K562 (cell line): ENCODE measurements around the gene KRABD2.

Source experiments
- ATAC-seq: fragments of 200-7000 bp; cut with Tn5 transposase; 3 replicates; pipeline ENCODE4 v1.9.1; 2020; ENCODE audit warnings: moderate library complexity
- BruUV-seq: library from RNA; stranded (reverse); fragments of 400-500 nt; replicated peaks from 2 replicates; lab custom pipeline; 2021; lab: Mats Ljungman, UMichigan
- CTCF ChIA-PET: fragments of 300-600 bp; formaldehyde crosslinking; extraction: SDS; loops from one replicate; lab custom pipeline; 2021; ENCODE audit warnings: low intra/inter-chr PET ratio; lab: Yijun Ruan, JAX
- POLR2A ChIA-PET: fragments of 300-600, 350-650 bp; sonication (Branson Sonifier 250); formaldehyde crosslinking; extraction: SDS; loops from one replicate; lab custom pipeline; 2021; ENCODE audit warnings: antibody characterized with exemption, inconsistent platforms; lab: Yijun Ruan, JAX
- DNase-seq, 4 experiments: peaks; one replicate each; pipeline versions ENCODE4 v3.0.0 to v3.0.0-alpha.2; 2011 to 2018; ENCODE audit warnings: low spot score in 3 of 4, mixed read lengths in 3 of 4; ENCODE audit errors: extremely low read depth in 1 of 4
- FAIRE-seq: peaks from 2 replicates; lab custom pipeline; 2011; peaks lifted over from hg19 to GRCh38; lab: Jason Lieb, UNC
- H2AFZ ChIP-seq: 2 replicates; pipeline ENCODE4 v1.6.0; 2011; ENCODE audit warnings: low read depth, low read length, control low read depth, inconsistent platforms
- H3K27ac ChIP-seq: fragments of 200-600 bp; 3 replicates; pipeline ENCODE4 v1.8.0; 2011; ENCODE audit warnings: low read depth, mild to moderate bottlenecking, control low read depth, inconsistent platforms, low read length, moderate library complexity, mixed read lengths; ENCODE audit errors: extremely low read depth
- H3K27me3 ChIP-seq, 2 experiments: fragments of 300-600 bp in 1 of 2; 2 replicates in 1 of 2; 3 replicates in 1 of 2; pipeline versions ENCODE4 v1.6.0 to v1.8.0; 2011; ENCODE audit warnings: inconsistent platforms in 2 of 2, low read length in 2 of 2, mild to moderate bottlenecking in 1 of 2, mixed read lengths in 1 of 2, moderate library complexity in 1 of 2; ENCODE audit not compliant: control insufficient read depth in 2 of 2, insufficient read depth in 2 of 2
- H3K36me3 ChIP-seq: fragments of 300-600 bp; 3 replicates; pipeline ENCODE4 v1.8.0; 2011; ENCODE audit warnings: mild to moderate bottlenecking, low read length, inconsistent platforms; ENCODE audit not compliant: control insufficient read depth, insufficient read depth
- H3K4me1 ChIP-seq, 2 experiments: fragments of 200-600 bp in 1 of 2; replicated peaks in 1 of 2; 2 replicates in 1 of 2; 3 replicates in 1 of 2; pipeline versions ENCODE4 v1.5.1 to v1.8.0; 2011; ENCODE audit warnings: inconsistent platforms in 2 of 2, low read length in 2 of 2, mild to moderate bottlenecking in 1 of 2, mixed read lengths in 1 of 2, moderate library complexity in 1 of 2; ENCODE audit not compliant: control insufficient read depth in 2 of 2, insufficient read depth in 2 of 2
- H3K4me2 ChIP-seq: 2 replicates; pipeline ENCODE4 v1.6.1; 2011; ENCODE audit warnings: low read length, control low read depth, inconsistent platforms, mixed read lengths; ENCODE audit not compliant: insufficient read depth
- H3K4me3 ChIP-seq: fragments of 200-600 bp; sonication (generic), shearing (Covaris generic); 2 replicates; pipeline ENCODE4 v1.5.1; 2016; ENCODE audit warnings: control low read depth, inconsistent platforms
- H3K79me2 ChIP-seq: fragments of 200-600 bp; 3 replicates; pipeline ENCODE4 v1.8.0; 2011; ENCODE audit warnings: low read length, inconsistent platforms; ENCODE audit not compliant: control insufficient read depth, insufficient read depth
- H3K9ac ChIP-seq, 2 experiments: 2 replicates each; pipeline versions ENCODE4 v1.6.0 to v1.6.1; 2011; ENCODE audit warnings: low read depth in 2 of 2, low read length in 2 of 2, control low read depth in 1 of 2, inconsistent platforms in 1 of 2, mild to moderate bottlenecking in 1 of 2, mixed read lengths in 1 of 2; ENCODE audit not compliant: insufficient read depth in 1 of 2
- H3K9me1 ChIP-seq: one replicate; pipeline ENCODE4 v1.6.0; 2011; ENCODE audit warnings: inconsistent platforms, mild to moderate bottlenecking, low read length, moderate library complexity; ENCODE audit not compliant: control insufficient read depth, insufficient read depth
- H3K9me3 ChIP-seq: replicated peaks from 2 replicates; pipeline ENCODE4 v1.5.1; 2011; ENCODE audit warnings: low read depth, low read length, inconsistent platforms; ENCODE audit not compliant: control insufficient read depth, insufficient read depth
- H4K20me1 ChIP-seq: replicated peaks from 2 replicates; pipeline ENCODE4 v1.6.1; 2011; ENCODE audit warnings: low read length, inconsistent platforms, mixed read lengths; ENCODE audit not compliant: control insufficient read depth, insufficient read depth
- MGA ChIP-seq: fragments of 450-650 bp; IDR thresholded peaks from 2 replicates; pipeline ENCODE4 v1.6.1; 2016; ENCODE audit warnings: mild to moderate bottlenecking, moderate library complexity
- PML ChIP-seq: IDR thresholded peaks from 2 replicates; pipeline ENCODE4 v1.6.1; 2012; ENCODE audit warnings: low read length, inconsistent platforms
- SRSF1 ChIP-seq: fragments of 200-400 bp; formaldehyde crosslinking; IDR thresholded peaks from 2 replicates; pipeline ENCODE4 v1.6.1; 2017; ENCODE audit warnings: mild to moderate bottlenecking, low read depth, low read length, moderate library complexity
- ZNF586 ChIP-seq: fragments of 450-650 bp; formaldehyde crosslinking; conservative IDR thresholded peaks from 2 replicates; pipeline ENCODE4 v1.4.0; 2020; ENCODE audit warnings: mild to moderate bottlenecking, moderate library complexity
- WGBS: fragments of 100-300 bp; shearing (Covaris generic); methylation state at CpG from one replicate; pipeline ENCODE4 v1.1.6; 2016; ENCODE audit warnings: low coverage, mixed read lengths; ENCODE audit not compliant: insufficient coverage; ENCODE audit errors: missing lambda C conversion rate; 5-methylcytosine and 5-hydroxymethylcytosine counted together
- in situ Hi-C: fragments of 300-500 bp; cut with MboI; formaldehyde crosslinking; loops from 4 replicates; pipeline ENCODE4 v1.15.0; 2018; ENCODE audit warnings: inconsistent platforms, mixed read lengths
- intact Hi-C: fragments of 100-400 bp; cut with micrococcal nuclease; formaldehyde crosslinking; loops from 2 replicates; pipeline ENCODE4 v1.14.2; 2022
- TF ChIP-seq, protein P1 (sequence below): sonication (generic); IDR thresholded peaks from 2 replicates; pipeline ENCODE4 v1.6.1; 2016
- TF ChIP-seq, protein P2 (sequence below): fragments of 450-650 bp; IDR thresholded peaks from 2 replicates; pipeline ENCODE4 v1.6.1; 2016
- TF ChIP-seq, protein P3 (sequence below): IDR thresholded peaks from 2 replicates; pipeline ENCODE4 v1.6.1; 2016; ENCODE audit warnings: missing genetic modification characterization, missing compliant biosample characterization

Gene KRABD2

GRCh38 chr17:8417806-8418205, 41.3 kb upstream of the KRABD2 start:
- CTCF ChIA-PET = no interaction called here
- peaks cover 3 to 25% of the 10 kb centered on the region in 2 experiments; a peak in 3 of 5 replicates for H3K4me1 ChIP-seq
- POLR2A ChIA-PET = interaction anchor here (0.5 to 1.7 kb wide), 3 partner anchors 12 to 264 kb away, joined by 3 to 5 read pairs (median 3); partner anchors contain the start of gene NDEL1
- no peak for TF ChIP-seq MGA
- TF ChIP-seq, protein P1, sequence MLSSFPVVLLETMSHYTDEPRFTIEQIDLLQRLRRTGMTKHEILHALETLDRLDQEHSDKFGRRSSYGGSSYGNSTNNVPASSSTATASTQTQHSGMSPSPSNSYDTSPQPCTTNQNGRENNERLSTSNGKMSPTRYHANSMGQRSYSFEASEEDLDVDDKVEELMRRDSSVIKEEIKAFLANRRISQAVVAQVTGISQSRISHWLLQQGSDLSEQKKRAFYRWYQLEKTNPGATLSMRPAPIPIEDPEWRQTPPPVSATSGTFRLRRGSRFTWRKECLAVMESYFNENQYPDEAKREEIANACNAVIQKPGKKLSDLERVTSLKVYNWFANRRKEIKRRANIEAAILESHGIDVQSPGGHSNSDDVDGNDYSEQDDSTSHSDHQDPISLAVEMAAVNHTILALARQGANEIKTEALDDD = no peak
- TF ChIP-seq PML = no peak
- TF ChIP-seq, protein P2, sequence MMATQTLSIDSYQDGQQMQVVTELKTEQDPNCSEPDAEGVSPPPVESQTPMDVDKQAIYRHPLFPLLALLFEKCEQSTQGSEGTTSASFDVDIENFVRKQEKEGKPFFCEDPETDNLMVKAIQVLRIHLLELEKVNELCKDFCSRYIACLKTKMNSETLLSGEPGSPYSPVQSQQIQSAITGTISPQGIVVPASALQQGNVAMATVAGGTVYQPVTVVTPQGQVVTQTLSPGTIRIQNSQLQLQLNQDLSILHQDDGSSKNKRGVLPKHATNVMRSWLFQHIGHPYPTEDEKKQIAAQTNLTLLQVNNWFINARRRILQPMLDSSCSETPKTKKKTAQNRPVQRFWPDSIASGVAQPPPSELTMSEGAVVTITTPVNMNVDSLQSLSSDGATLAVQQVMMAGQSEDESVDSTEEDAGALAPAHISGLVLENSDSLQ = 0 out of 2 replicates have a peak, but pooled peaks have one; percentile 16
- TF ChIP-seq, protein P3, sequence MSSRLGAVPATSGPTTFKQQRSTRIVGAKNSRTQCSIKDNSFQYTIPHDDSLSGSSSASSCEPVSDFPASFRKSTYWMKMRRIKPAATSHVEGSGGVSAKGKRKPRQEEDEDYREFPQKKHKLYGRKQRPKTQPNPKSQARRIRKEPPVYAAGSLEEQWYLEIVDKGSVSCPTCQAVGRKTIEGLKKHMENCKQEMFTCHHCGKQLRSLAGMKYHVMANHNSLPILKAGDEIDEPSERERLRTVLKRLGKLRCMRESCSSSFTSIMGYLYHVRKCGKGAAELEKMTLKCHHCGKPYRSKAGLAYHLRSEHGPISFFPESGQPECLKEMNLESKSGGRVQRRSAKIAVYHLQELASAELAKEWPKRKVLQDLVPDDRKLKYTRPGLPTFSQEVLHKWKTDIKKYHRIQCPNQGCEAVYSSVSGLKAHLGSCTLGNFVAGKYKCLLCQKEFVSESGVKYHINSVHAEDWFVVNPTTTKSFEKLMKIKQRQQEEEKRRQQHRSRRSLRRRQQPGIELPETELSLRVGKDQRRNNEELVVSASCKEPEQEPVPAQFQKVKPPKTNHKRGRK (tag) = no peak
- no peak for TF ChIP-seq ZNF586 (CRISPR knock-in tag)
- no peak for TF ChIP-seq SRSF1

More at GRCh38 chr17:8417806-8418205, 41.3 kb upstream of the KRABD2 start:
- H3K27ac ChIP-seq = no peak overlapping the region
- H3K9me3 ChIP-seq = no peaks in the 10 kb centered on the region
- DNase-seq (no peak), FAIRE-seq (no peak), ATAC-seq (no peak; the same call in 1 of the 3 replicates)
- H3K9me1 ChIP-seq = no peaks in the 10 kb centered on the region
- intact Hi-C loops (loop anchor here (10.0 kb wide), 1 partner anchor 327 kb away; the partner anchor contains the start of gene CCDC42), in situ Hi-C loops (no loop called here)
- H3K9ac ChIP-seq = no peak overlapping the region; a peak in 1 of 4 replicates
- H3K79me2 ChIP-seq = no peaks in the 10 kb centered on the region
- 45% methylated on average over 4 of the region's 4 CpGs for WGBS
- no peaks in the 10 kb centered on the region for H3K27me3 ChIP-seq
- no TSS peak for BruUV-seq
- H3K4me2 ChIP-seq = no peak overlapping the region; the same call in 1 of the 2 replicates
- no peaks in the 10 kb centered on the region for H3K36me3 ChIP-seq
- H4K20me1 ChIP-seq = no peaks in the 10 kb centered on the region
- peak overlapping the region; percentile 35 for H2AFZ ChIP-seq
- H3K4me3 ChIP-seq = no peak overlapping the region
